IMR-90 (cell line): ENCODE measurements around the gene NTMT1. TPM values are rescaled to one million over a fixed set of nuclear protein-coding genes. Genes with fewer than 3 reads are reported as not detected.

Experiments used
- ATAC-seq: fragments of 200-7000 bp; cut with Tn5 transposase; 2 replicates; pipeline ENCODE4 v1.9.1; 2020; ENCODE audit warnings: low read depth, mild to moderate bottlenecking, moderate library complexity
- BruUV-seq: library from RNA; stranded (reverse); fragments of 400-500 nt; replicated peaks from 2 replicates; lab custom pipeline; 2021; lab: Mats Ljungman, UMichigan
- CTCF ChIA-PET: fragments of 300-600 bp; formaldehyde crosslinking; extraction: SDS; loops from one replicate; lab custom pipeline; 2021; ENCODE audit warnings: antibody characterized with exemption; lab: Yijun Ruan, JAX
- POLR2A ChIA-PET: fragments of 300-600 bp; sonication (Branson Sonifier 250); formaldehyde crosslinking; loops from one replicate; lab custom pipeline; 2022; ENCODE audit warnings: antibody characterized with exemption; ENCODE audit not compliant: unreplicated experiment; lab: Charles Lee
- DNase-seq: peaks from one replicate; pipeline ENCODE4 v3.0.0; 2013
- H2AFZ ChIP-seq: replicated peaks from 2 replicates; pipeline ENCODE3; 2013; ENCODE audit warnings: low read length, mild to moderate bottlenecking; ENCODE audit not compliant: poor library complexity
- H2AK5ac ChIP-seq: 2 replicates; pipeline ENCODE4 v1.6.1; 2013; ENCODE audit warnings: low read depth, low read length, inconsistent platforms
- H2AK9ac ChIP-seq: replicated peaks from 2 replicates; pipeline ENCODE3; 2013; ENCODE audit warnings: mild to moderate bottlenecking, low read depth, low read length, moderate library complexity; ENCODE audit not compliant: poor library complexity
- H2BK120ac ChIP-seq: 2 replicates; pipeline ENCODE4 v1.6.1; 2013; ENCODE audit warnings: low read depth, low read length, inconsistent platforms
- H2BK15ac ChIP-seq: 3 replicates; pipeline ENCODE4 v1.6.1; 2013; ENCODE audit warnings: low read depth, low read length, inconsistent platforms
- H2BK20ac ChIP-seq: 2 replicates; pipeline ENCODE4 v1.6.1; 2013; ENCODE audit warnings: low read depth, mild to moderate bottlenecking, inconsistent platforms, low read length, moderate library complexity
- H2BK5ac ChIP-seq: 2 replicates; pipeline ENCODE4 v1.6.1; 2013; ENCODE audit warnings: mild to moderate bottlenecking, low read depth, low read length, inconsistent platforms; ENCODE audit not compliant: poor library complexity, severe bottlenecking
- H3K14ac ChIP-seq: replicated peaks from 2 replicates; pipeline ENCODE4 v1.6.1; 2013; ENCODE audit warnings: low read depth, low read length, inconsistent platforms
- H3K18ac ChIP-seq: 2 replicates; pipeline ENCODE4 v1.6.1; 2013; ENCODE audit warnings: low read depth, low read length, control low read depth
- H3K23ac ChIP-seq: 2 replicates; pipeline ENCODE4 v1.6.1; 2013; ENCODE audit warnings: low read depth, low read length, inconsistent platforms
- H3K27ac ChIP-seq: 2 replicates; pipeline ENCODE4 v1.5.1; 2013; ENCODE audit warnings: mild to moderate bottlenecking, control low read depth, low read length; ENCODE audit not compliant: insufficient read depth
- H3K27me3 ChIP-seq: 2 replicates; pipeline ENCODE4 v1.6.1; 2013; ENCODE audit warnings: low read length; ENCODE audit not compliant: control insufficient read depth, insufficient read depth
- H3K36me3 ChIP-seq: 2 replicates; pipeline ENCODE4 v1.6.1; 2013; ENCODE audit warnings: low read length, mixed read lengths; ENCODE audit not compliant: control insufficient read depth, insufficient read depth
- H3K4ac ChIP-seq: 2 replicates; pipeline ENCODE4 v1.6.1; 2013; ENCODE audit warnings: low read depth, low read length, inconsistent platforms
- H3K4me1 ChIP-seq: 2 replicates; pipeline ENCODE4 v1.6.1; 2013; ENCODE audit warnings: low read length, mixed read lengths; ENCODE audit not compliant: control insufficient read depth, insufficient read depth
- H3K4me2 ChIP-seq: 2 replicates; pipeline ENCODE4 v1.6.1; 2013; ENCODE audit warnings: low read depth, mild to moderate bottlenecking, control low read depth, low read length, moderate library complexity
- H3K4me3 ChIP-seq: 2 replicates; pipeline ENCODE4 v1.5.1; 2013; ENCODE audit warnings: low read depth, mild to moderate bottlenecking, control low read depth, low read length, moderate library complexity; ENCODE audit not compliant: insufficient read depth
- H3K56ac ChIP-seq: 2 replicates; pipeline ENCODE4 v1.6.1; 2013; ENCODE audit warnings: low read length, inconsistent platforms; ENCODE audit not compliant: insufficient read depth; ENCODE audit errors: extremely low read depth
- H3K79me1 ChIP-seq, 2 experiments: 2 replicates each; pipeline ENCODE4 v1.6.1; 2013; ENCODE audit warnings: low read length in 2 of 2, inconsistent platforms in 1 of 2, low read depth in 1 of 2
- H3K9ac ChIP-seq: 2 replicates; pipeline ENCODE4 v1.6.1; 2013; ENCODE audit warnings: low read depth, low read length, control low read depth
- H3K9me1 ChIP-seq: 2 replicates; pipeline ENCODE4 v1.6.1; 2013; ENCODE audit warnings: low read length, inconsistent platforms; ENCODE audit not compliant: insufficient read depth
- H3K9me3 ChIP-seq: 2 replicates; pipeline ENCODE4 v1.6.1; 2013; ENCODE audit warnings: low read length; ENCODE audit not compliant: control insufficient read depth, insufficient read depth
- H4K20me1 ChIP-seq: 2 replicates; pipeline ENCODE4 v1.6.1; 2013; ENCODE audit warnings: low read length, inconsistent platforms; ENCODE audit not compliant: insufficient read depth
- H4K5ac ChIP-seq: 2 replicates; pipeline ENCODE4 v1.6.1; 2013; ENCODE audit warnings: mild to moderate bottlenecking, low read depth, low read length, control low read depth
- H4K8ac ChIP-seq, 2 experiments: 2 replicates each; pipeline ENCODE4 v1.6.1; 2013; ENCODE audit warnings: low read depth in 2 of 2, low read length in 2 of 2, control low read depth in 1 of 2, inconsistent platforms in 1 of 2
- H4K91ac ChIP-seq: 2 replicates; pipeline ENCODE4 v1.6.1; 2013; ENCODE audit warnings: low read depth, low read length, inconsistent platforms; ENCODE audit not compliant: insufficient read depth
- BHLHE40 ChIP-seq: fragments of 150-350 bp; IDR thresholded peaks from 2 replicates; pipeline ENCODE4 v1.6.1; 2016; ENCODE audit warnings: mild to moderate bottlenecking, low read depth, low read length
- CEBPB ChIP-seq: IDR thresholded peaks from 2 replicates; pipeline ENCODE4 v1.6.1; 2012; ENCODE audit warnings: low read depth, low read length, improper control_type of control experiment
- CHD1 ChIP-seq: IDR thresholded peaks from 2 replicates; pipeline ENCODE4 v1.6.1; 2012; ENCODE audit warnings: low read depth, low read length, improper control_type of control experiment
- FOS ChIP-seq: fragments of 150-350 bp; IDR thresholded peaks from 2 replicates; pipeline ENCODE4 v1.6.1; 2016; ENCODE audit warnings: low read depth, low read length
- MAFK ChIP-seq: IDR thresholded peaks from 2 replicates; pipeline ENCODE4 v1.6.1; 2012; ENCODE audit warnings: low read depth, low read length, improper control_type of control experiment
- MAZ ChIP-seq: IDR thresholded peaks from 2 replicates; pipeline ENCODE4 v1.6.1; 2012; ENCODE audit warnings: low read depth, mild to moderate bottlenecking, low read length, improper control_type of control experiment, moderate library complexity, borderline replicate concordance
- MXI1 ChIP-seq: IDR thresholded peaks from 2 replicates; pipeline ENCODE4 v1.6.1; 2012; ENCODE audit warnings: low read depth, mild to moderate bottlenecking, low read length, moderate library complexity, borderline replicate concordance
- NFE2L2 ChIP-seq: fragments of 150-350 bp; IDR thresholded peaks from 2 replicates; pipeline ENCODE4 v1.6.1; 2016; ENCODE audit warnings: low read depth, mild to moderate bottlenecking, low read length
- RAD21 ChIP-seq: IDR thresholded peaks from 2 replicates; pipeline ENCODE4 v1.6.1; 2012; ENCODE audit warnings: low read length, improper control_type of control experiment
- RCOR1 ChIP-seq: IDR thresholded peaks from 2 replicates; pipeline ENCODE4 v1.6.1; 2012; ENCODE audit warnings: mild to moderate bottlenecking, low read length, improper control_type of control experiment; ENCODE audit not compliant: insufficient replicate concordance
- RFX5 ChIP-seq: IDR thresholded peaks from 2 replicates; pipeline ENCODE4 v1.8.0; 2012; ENCODE audit warnings: low read depth, mild to moderate bottlenecking, low read length, moderate library complexity
- SMC3 ChIP-seq: fragments of 150-350 bp; IDR thresholded peaks from 2 replicates; pipeline ENCODE4 v1.6.1; 2016; ENCODE audit warnings: low read depth, mild to moderate bottlenecking, antibody characterized with exemption, low read length, moderate library complexity
- WGBS, 2 experiments: methylation state at CpG; one replicate each; pipeline versions ENCODE4 v1.1.5 to v1.1.7; 2013; ENCODE audit warnings: missing lambda C conversion rate in 2 of 2; ENCODE audit not compliant: insufficient read length in 1 of 2; ENCODE audit errors: extremely low coverage in 2 of 2; 5-methylcytosine and 5-hydroxymethylcytosine counted together
- dilution Hi-C: fragments of 300-500 bp; cut with HindIII; formaldehyde crosslinking; loops from one replicate; pipeline ENCODE4 v1.14.3; 2018; ENCODE audit warnings: low sequenced_read_pairs; ENCODE audit not compliant: unreplicated experiment
- in situ Hi-C: fragments of 300-500 bp; cut with MboI; formaldehyde crosslinking; loops from 3 replicates; pipeline ENCODE4 v1.14.3; 2019; ENCODE audit warnings: low sequenced_read_pairs, inconsistent platforms, mixed read lengths
- intact Hi-C: fragments of 100-400 bp; cut with micrococcal nuclease; formaldehyde crosslinking; loops from 2 replicates; pipeline ENCODE4 v1.10.0; 2022
- polyA plus RNA-seq, 3 experiments: library from polyadenylated mRNA; depleted of rRNA; stranded (reverse); fragments of >200 nt; gene quantifications; 2 replicates each; pipeline ENCODE4 v1.2.3, GENCODE V29; 2012; ENCODE audit warnings: low replicate concordance in 1 of 3
- total RNA-seq: library from RNA; depleted of rRNA; stranded (reverse); fragments of >200 nt; gene quantifications from 2 replicates; pipeline ENCODE4 v1.2.3, GENCODE V29; 2012
- TF ChIP-seq, protein P1 (sequence below): fragments of 150-350 bp; IDR thresholded peaks from 2 replicates; pipeline ENCODE4 v1.6.1; 2016; ENCODE audit warnings: low read depth, mild to moderate bottlenecking, low read length, moderate library complexity, borderline replicate concordance
- TF ChIP-seq, protein P2 (sequence below): fragments of 150-350 bp; IDR thresholded peaks from 2 replicates; pipeline ENCODE4 v1.6.1; 2017; ENCODE audit warnings: mild to moderate bottlenecking, antibody characterized with exemption, low read length, low read depth

Gene NTMT1
- total and polyA plus RNA-seq, 2 of the 4 experiments (the other 2 are of a cell fraction), result 68.1 to 88.1 TPM

DNA sequence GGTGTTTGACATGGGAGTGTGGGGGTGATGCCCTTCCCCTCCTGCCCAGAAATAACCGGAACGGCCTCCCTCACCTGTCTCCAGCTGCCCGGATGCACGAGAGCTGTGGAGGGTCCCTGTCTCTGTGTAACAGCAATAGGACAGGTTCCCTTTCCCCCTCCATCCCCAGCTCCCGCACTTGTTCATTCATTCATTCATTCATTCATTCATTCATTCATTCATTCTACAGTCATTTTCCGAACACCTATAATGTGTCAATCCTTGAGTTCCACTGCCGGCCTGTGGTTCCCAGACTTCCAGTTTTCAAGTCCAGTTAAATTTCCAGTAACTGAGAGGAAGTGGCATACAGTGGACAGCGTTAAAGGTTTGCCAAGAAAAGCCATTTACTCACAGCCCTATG is 46.7 kb downstream of the NTMT1 start:
- no peak overlapping the region for H3K18ac ChIP-seq
- dilution Hi-C loops, result no loop called here

More for the DNA sequence above, 46.7 kb downstream of the NTMT1 start:
- no peak overlapping the region for H3K56ac ChIP-seq
- ATAC-seq (no peak), DNase-seq (no peak)
- no peak overlapping the region for H2BK120ac ChIP-seq
- H4K91ac ChIP-seq, result no peak overlapping the region
- no peak overlapping the region for H2AK5ac ChIP-seq
- H3K4me1 ChIP-seq, result peaks cover 23% of the 10 kb centered on the region
- in situ Hi-C loops, result no loop called here
- TF ChIP-seq BHLHE40 (no peak), RAD21 (no peak), MXI1 (no peak), MAFK (no peak), RFX5 (no peak), MAZ (no peak), CHD1 (no peak), SMC3 (no peak), NFE2L2 (no peak), CEBPB (no peak), FOS (no peak), RCOR1 (no peak)
- TF ChIP-seq, protein P1, sequence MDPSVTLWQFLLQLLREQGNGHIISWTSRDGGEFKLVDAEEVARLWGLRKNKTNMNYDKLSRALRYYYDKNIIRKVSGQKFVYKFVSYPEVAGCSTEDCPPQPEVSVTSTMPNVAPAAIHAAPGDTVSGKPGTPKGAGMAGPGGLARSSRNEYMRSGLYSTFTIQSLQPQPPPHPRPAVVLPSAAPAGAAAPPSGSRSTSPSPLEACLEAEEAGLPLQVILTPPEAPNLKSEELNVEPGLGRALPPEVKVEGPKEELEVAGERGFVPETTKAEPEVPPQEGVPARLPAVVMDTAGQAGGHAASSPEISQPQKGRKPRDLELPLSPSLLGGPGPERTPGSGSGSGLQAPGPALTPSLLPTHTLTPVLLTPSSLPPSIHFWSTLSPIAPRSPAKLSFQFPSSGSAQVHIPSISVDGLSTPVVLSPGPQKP, result no peak
- TF ChIP-seq, protein P2, sequence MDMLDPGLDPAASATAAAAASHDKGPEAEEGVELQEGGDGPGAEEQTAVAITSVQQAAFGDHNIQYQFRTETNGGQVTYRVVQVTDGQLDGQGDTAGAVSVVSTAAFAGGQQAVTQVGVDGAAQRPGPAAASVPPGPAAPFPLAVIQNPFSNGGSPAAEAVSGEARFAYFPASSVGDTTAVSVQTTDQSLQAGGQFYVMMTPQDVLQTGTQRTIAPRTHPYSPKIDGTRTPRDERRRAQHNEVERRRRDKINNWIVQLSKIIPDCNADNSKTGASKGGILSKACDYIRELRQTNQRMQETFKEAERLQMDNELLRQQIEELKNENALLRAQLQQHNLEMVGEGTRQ, result no peak
- intact Hi-C loops, result no loop called here
- H3K9ac ChIP-seq, result no peak overlapping the region
- H3K4me3 ChIP-seq, result no peak overlapping the region
- no peak overlapping the region for H2AK9ac ChIP-seq
- H4K8ac ChIP-seq, result no peak overlapping the region
- H3K36me3 ChIP-seq, result peaks cover 21% of the 10 kb centered on the region
- ChIA-PET POLR2A (no interaction called here), CTCF (interaction anchor here (1.0 kb wide), 1 partner anchor 53 kb away, joined by 4 read pairs; no protein-coding TSS in a partner anchor)
- H2AFZ ChIP-seq, result no peak overlapping the region
- H3K27me3 ChIP-seq, result no peaks in the 10 kb centered on the region
- no peak overlapping the region for H3K14ac ChIP-seq
- no peak overlapping the region for H4K5ac ChIP-seq
- no peak overlapping the region for H3K4me2 ChIP-seq
- H4K20me1 ChIP-seq, result peaks cover 71% of the 10 kb centered on the region
- no peaks in the 10 kb centered on the region for H3K9me3 ChIP-seq
- H2BK20ac ChIP-seq, result no peak overlapping the region
- H3K4ac ChIP-seq, result no peak overlapping the region
- no TSS peak for BruUV-seq
- H3K79me1 ChIP-seq, result peaks cover 20 to 89% of the 10 kb centered on the region in 2 experiments
- H2BK15ac ChIP-seq, result no peak overlapping the region
- H3K9me1 ChIP-seq, result peaks cover 24% of the 10 kb centered on the region
- H2BK5ac ChIP-seq, result no peak overlapping the region
- no peak overlapping the region for H3K27ac ChIP-seq
- H3K23ac ChIP-seq, result no peak overlapping the region
- WGBS, 2 experiments, result 100% methylated on average over 2 of the region's 8 CpGs; no CpG with 5 or more reads in 1 of the 2 experiments
